ENCODE data around the gene DUSP10.

The DUSP10 gene

GRCh38 chr1:221723848-221724236, 18.0 kb downstream of the DUSP10 start:
- in situ Hi-C loops (cut with HindIII; ENCODE audit: low pct_ligation_motif_present, low sequenced_read_pairs), result no loop called here
- H3K4me3 ChIP-seq (ENCODE audit: low read depth, low read length), result no peak overlapping the region
- TF ChIP-seq CTCF (IDR thresholded peaks at IDR 0.05; ENCODE audit: low read depth, low read length, missing control alignments), result no peak
- H3K36me3 ChIP-seq (replicated peaks), result no peaks in the 10 kb centered on the region
- DNase-seq, result no peak
- H3K27me3 ChIP-seq (replicated peaks), result no peaks in the 10 kb centered on the region
- H3K27ac ChIP-seq, result no peak overlapping the region

- in situ Hi-C loops (cut with HindIII; ENCODE audit: low pct_ligation_motif_present, low sequenced_read_pairs), result no loop called here
- no peaks in the 10 kb centered on the region for H3K36me3 ChIP-seq (replicated peaks)
- TF ChIP-seq CTCF (IDR thresholded peaks at IDR 0.05; ENCODE audit: low read depth, low read length, missing control alignments), result no peak
- H3K27me3 ChIP-seq (replicated peaks), result no peaks in the 10 kb centered on the region
- H3K4me3 ChIP-seq (ENCODE audit: low read depth, low read length), result no peak overlapping the region
- H3K27ac ChIP-seq, result peak overlapping the region; percentile 15
- DNase-seq, result peak; percentile 67
Measured at GRCh38 chr1:221723018-221723847, 18.7 kb downstream of the DUSP10 start.

GRCh38 chr1:221722254-221723017, 19.5 kb downstream of the DUSP10 start:
- H3K27me3 ChIP-seq (replicated peaks), result no peaks in the 10 kb centered on the region
- TF ChIP-seq CTCF (IDR thresholded peaks at IDR 0.05; ENCODE audit: low read depth, low read length, missing control alignments), result no peak
- H3K36me3 ChIP-seq (replicated peaks), result no peaks in the 10 kb centered on the region
- in situ Hi-C loops (cut with HindIII; ENCODE audit: low pct_ligation_motif_present, low sequenced_read_pairs), result no loop called here
- H3K4me3 ChIP-seq (ENCODE audit: low read depth, low read length), result no peak overlapping the region
- peak overlapping the region; percentile 15 for H3K27ac ChIP-seq
- no peak for DNase-seq

GRCh38 chr1:221720545-221720944, 21.3 kb downstream of the DUSP10 start:
- no peak for TF ChIP-seq CTCF (IDR thresholded peaks at IDR 0.05; ENCODE audit: low read depth, low read length, missing control alignments)
- Histone ChIP-seq H3K36me3 (replicated peaks) (no peaks in the 10 kb centered on the region), H3K27me3 (replicated peaks) (no peaks in the 10 kb centered on the region), H3K27ac (no peak overlapping the region), H3K4me3 (ENCODE audit: low read depth, low read length) (no peak overlapping the region)
- in situ Hi-C loops (cut with HindIII; ENCODE audit: low pct_ligation_motif_present, low sequenced_read_pairs), result no loop called here
- DNase-seq, result no peak

GRCh38 chr1:221719987-221720386, 21.9 kb downstream of the DUSP10 start:
- no peak for DNase-seq
- in situ Hi-C loops (cut with HindIII; ENCODE audit: low pct_ligation_motif_present, low sequenced_read_pairs), result no loop called here
- Histone ChIP-seq H3K36me3 (replicated peaks) (no peaks in the 10 kb centered on the region), H3K27me3 (replicated peaks) (no peaks in the 10 kb centered on the region), H3K4me3 (ENCODE audit: low read depth, low read length) (no peak overlapping the region), H3K27ac (no peak overlapping the region)
- TF ChIP-seq CTCF (IDR thresholded peaks at IDR 0.05; ENCODE audit: low read depth, low read length, missing control alignments), result no peak
